Subcutaneous abdominal adipose tissue (tissue), 5 donors: Measurements from ENCODE around the gene NRDC.

ENCODE experiments used
- H3K27ac ChIP-seq: one replicate; pipeline ENCODE4 v1.7.0; 2013; ENCODE audit warnings: low read depth, mild to moderate bottlenecking, inconsistent platforms, low read length, moderate library complexity
- H3K27me3 ChIP-seq, 5 donors: one replicate each; pipeline ENCODE4 v1.7.0; 2013; ENCODE audit warnings: low read length in 5 of 5, inconsistent platforms in 1 of 5; ENCODE audit not compliant: control insufficient read depth in 5 of 5, insufficient read depth in 4 of 5
- H3K36me3 ChIP-seq, 5 donors: one replicate each; pipeline ENCODE4 v1.7.0; 2013; ENCODE audit warnings: low read length in 5 of 5; ENCODE audit not compliant: control insufficient read depth in 5 of 5, insufficient read depth in 5 of 5
- H3K4me1 ChIP-seq, 5 donors: one replicate each; pipeline ENCODE4 v1.7.0; 2013; ENCODE audit warnings: low read length in 5 of 5, mild to moderate bottlenecking in 3 of 5, moderate library complexity in 1 of 5; ENCODE audit not compliant: control insufficient read depth in 5 of 5, insufficient read depth in 5 of 5
- H3K4me3 ChIP-seq, 5 donors: one replicate each; pipeline ENCODE4 v1.7.0; 2013; ENCODE audit warnings: low read length in 5 of 5, low read depth in 1 of 5
- H3K9ac ChIP-seq, 5 donors: one replicate each; pipeline ENCODE4 v1.7.0; 2013; ENCODE audit warnings: low read length in 5 of 5, mild to moderate bottlenecking in 4 of 5, moderate library complexity in 3 of 5
- H3K9me3 ChIP-seq, 5 donors: one replicate each; pipeline ENCODE4 v1.7.0; 2013; ENCODE audit warnings: low read length in 5 of 5; ENCODE audit not compliant: control insufficient read depth in 5 of 5
- donor health status: healthy.
- donor health status: healthy.
- donor health status: healthy.
- donor health status: healthy.
- donor health status: healthy.

The NRDC gene

GRCh38 chr1:51740652-51741051, 137.9 kb downstream of the NRDC start:
- no peak overlapping the region for H3K27ac ChIP-seq
- H3K9me3 ChIP-seq: no peaks in the 10 kb centered on the region
- peaks cover 0 to 2% (median 0%) of the 10 kb centered on the region in 5 donors for H3K4me1 ChIP-seq
- H3K27me3 ChIP-seq: no peaks in the 10 kb centered on the region
- no peak overlapping the region for H3K9ac ChIP-seq
- H3K36me3 ChIP-seq: no peaks in the 10 kb centered on the region
- no peak overlapping the region for H3K4me3 ChIP-seq
